Sciatic nerve (tissue), 2 donors: ENCODE results near the gene RXRB. TPM values are rescaled to one million over a fixed set of nuclear protein-coding genes. Genes with fewer than 3 reads are reported as not detected.
A peak's percentile ranks its signal among the peaks of the same experiment; 100 is the strongest.

ENCODE experiments used
- ATAC-seq: fragments of 200-7000 bp; cut with Tn5 transposase; one replicate; pipeline ENCODE4 v1.9.1; 2020; ENCODE audit warnings: mild to moderate bottlenecking, moderate library complexity
- DNase-seq: peaks from one replicate; pipeline ENCODE4 v3.0.0-alpha.2; 2020; ENCODE audit warnings: low spot score
- intact Hi-C: fragments of 100-400 bp; cut with DNase I; formaldehyde crosslinking; loops from one replicate; pipeline ENCODE4 v1.14.2; 2022
- total RNA-seq: library from RNA; stranded (reverse); fragmentation: NEBNext Ultra II Directional; extraction: Animal tissue kit (Norgen Biotek cat#: 25700); gene quantifications from one replicate; pipeline ENCODE4 v1.2.1, GENCODE V29; 2021
- donor health status: DM: no; HTN: no; CAD: no.
- donor health status: DM: no; HTN: no; CAD: no.

Gene RXRB
- total RNA-seq, 1 donor from 2014 or later: 54.0 TPM

DNA sequence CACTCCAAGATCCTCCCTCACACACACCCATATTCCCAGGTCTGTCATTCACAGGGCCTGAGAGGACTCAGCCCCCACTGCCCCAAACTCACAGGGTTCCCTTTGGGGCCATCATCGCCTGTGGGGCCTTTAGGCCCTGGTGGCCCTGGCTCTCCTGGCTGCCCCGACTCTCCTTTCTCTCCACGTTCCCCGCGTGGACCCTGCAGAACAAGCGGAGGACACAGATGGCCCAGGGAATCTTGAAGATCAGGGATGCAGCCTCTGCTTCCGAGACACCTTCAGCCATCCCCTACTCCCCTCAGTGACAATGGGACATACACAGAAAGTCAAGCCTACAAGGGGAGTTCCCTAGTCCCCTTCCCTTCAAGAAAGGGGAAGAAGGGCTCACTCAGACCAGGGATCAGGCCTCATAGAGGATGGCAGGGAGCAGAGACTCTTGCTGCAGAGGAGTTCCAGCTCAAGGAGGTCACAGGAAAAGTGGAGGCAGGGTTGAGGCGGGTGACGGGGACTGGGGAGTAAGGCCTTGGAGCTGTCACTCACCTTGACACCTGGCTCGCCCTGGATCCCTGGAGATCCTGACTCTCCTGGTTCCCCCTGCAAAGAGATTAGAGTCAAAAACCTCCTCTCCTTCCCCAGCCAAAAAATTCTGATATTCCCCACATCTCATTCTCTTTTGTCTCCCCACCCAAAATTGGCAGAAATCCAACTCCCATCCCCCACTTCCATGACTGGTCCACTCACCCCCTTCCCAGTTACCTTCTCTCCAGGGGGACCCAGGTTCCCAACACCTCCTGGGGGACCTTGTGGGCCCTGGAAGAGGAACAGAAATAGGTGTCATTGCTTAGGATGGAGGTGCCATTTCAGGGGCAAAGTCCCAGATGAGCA, 30.9 kb downstream of the RXRB start:
- intact Hi-C loops: no loop called here
- ATAC-seq: no peak

DNA sequence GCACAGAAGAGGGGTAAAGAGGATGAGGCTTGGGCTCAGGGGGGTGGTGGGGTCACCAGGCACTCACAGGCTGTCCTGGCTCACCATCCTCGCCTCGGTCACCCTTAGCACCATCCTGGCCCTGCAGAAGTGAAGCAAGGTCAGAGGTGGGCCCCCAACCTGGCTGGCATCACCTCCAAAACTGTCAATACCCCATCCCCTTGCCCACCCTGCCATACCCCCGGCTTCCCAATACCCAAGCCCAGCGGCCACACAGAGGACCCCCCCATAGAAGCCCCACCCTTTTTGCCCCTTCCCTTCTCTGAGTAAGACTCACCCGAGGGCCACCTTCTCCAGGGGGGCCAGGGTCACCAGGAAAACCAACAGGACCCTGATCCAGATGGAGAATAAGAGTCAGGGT, 31.8 kb downstream of the RXRB start:
- DNase-seq (no peak), ATAC-seq (no peak)
- intact Hi-C loops: no loop called here

More for the DNA sequence above, 30.9 kb downstream of the RXRB start:
- no peak for DNase-seq

DNA sequence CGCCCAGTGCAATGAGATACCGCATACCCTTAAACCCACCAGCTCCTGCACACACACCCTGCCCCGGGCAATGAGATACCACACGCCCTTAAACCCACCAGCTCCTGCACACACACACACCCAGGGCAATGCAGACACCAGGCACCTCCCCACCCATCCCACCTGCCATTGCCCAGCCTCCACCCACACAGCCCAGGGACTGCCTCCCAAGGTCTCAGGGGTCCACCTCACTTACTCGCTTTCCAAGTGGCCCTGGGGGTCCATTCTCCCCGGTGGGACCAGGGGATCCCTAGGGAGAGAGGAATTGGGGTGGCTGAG, 32.2 kb downstream of the RXRB start:
- ATAC-seq (no peak), DNase-seq (no peak)
- intact Hi-C loops: no loop called here

DNA sequence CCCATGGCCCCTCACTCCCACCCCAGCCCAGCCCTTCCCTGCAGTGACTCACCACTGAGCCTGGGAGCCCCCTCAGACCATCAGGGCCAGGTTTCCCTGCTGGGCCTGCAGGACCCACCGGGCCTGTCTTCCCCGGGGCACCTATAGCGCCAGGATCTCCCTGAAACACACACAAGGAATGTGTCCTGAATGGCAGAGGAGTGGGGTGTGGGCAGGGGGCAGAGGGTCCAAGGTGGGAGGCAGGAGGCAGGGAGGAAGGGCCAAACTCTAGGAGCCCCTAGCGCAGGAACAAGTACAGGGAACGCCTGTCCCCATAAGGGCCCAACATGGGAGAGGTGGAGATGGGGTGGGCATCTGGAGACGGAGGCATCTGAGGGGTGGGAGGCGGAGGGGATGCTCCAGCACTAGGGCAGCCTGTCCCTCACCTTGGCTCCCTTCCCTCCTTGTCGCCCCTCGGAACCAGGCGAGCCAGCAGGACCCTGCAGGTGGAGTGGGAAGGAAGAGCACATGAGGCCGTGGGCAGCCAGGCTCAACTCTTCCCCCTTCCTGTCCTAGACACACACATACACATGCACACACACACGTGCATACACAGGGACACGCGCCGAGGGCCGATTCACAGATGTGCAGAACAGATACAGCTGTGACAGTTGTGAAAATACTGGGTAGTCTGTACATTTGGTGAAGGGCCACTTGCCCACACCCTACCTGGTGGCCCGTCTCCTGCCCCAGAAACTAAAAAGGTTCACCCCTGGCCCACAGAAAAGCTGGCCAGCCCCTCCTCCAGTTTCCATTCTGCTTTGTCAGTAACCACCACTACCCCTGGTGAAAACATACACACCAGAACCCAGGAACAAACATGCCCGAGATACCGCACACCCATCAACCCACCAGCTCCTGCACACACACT, 32.8 kb downstream of the RXRB start:
- no peak for DNase-seq
- intact Hi-C loops: no loop called here
- no peak for ATAC-seq

DNA sequence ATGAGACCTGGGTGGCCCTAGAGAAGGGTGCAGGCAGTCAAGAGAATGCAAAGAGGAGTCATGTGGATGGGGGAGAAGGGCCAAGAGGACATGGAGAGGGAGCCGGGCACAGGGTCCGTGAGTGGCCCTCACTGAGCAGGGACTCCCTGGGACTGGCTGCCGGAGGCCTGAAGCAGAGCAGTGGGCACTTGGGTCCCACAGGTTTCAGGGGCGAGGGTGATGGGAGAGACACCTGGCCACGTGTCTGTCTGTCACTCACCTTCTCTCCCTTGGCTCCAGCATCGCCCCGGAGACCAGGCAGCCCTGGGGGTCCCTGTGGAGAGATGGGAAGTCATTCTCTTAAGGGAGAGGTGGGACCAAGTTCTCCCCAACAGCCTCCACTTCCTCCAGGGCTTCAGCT, 33.7 kb downstream of the RXRB start:
- no peak for DNase-seq
- intact Hi-C loops: no loop called here

DNA sequence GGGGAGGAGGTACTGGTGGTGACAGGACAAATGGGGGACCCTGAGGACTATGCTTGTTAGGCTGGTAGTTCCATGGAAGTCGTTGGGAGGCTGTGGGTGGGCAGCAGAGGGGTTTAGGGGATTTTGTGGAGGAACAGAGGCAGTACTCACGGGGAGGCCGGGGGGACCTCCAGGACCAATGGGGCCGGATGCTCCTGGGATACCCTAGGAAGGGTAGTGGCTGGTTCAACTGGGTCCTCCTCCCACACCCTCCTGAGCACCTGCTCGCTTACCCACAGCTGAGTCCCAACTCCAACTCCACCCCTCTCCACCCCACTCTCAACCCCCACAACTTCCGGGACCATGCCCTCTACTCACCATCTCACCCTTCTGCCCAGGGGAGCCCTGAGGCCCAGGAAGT, 34.1 kb downstream of the RXRB start:
- DNase-seq (no peak), ATAC-seq (no peak)
- intact Hi-C loops: no loop called here

More for the DNA sequence above, 33.7 kb downstream of the RXRB start:
- no peak for ATAC-seq

DNA sequence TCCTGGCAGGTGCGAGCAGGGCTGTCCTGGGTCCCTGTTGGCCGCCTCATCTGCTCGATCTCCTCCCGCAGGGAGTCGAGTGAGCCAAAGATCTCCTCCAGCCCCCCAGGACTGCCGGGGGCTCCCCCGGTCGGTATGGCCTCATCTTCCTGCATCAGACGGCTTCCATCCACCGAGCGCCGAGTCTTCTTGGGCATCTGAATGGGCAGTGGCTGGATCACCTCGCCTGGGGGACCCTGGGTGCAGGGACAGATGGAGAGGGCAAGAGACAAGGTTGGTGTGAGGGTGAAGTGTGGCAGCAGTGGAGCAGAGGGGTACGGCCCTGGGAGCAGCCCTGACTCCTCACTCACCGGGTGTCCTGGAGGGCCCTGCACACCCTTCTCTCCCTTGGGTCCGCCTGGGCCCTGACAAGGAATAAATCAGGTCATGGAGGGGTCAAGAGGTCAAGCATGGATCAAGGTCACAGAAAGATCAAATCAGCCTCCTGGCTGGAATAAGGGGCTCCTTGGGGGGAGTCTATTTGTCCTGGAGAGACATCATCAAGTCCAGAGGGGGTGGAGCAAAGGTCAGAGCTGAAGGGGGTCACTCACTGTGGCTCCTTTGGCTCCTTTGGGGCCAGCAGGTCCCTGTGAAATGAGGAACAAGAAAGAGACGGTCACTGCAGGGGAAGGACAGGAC, 34.7 kb downstream of the RXRB start:
- intact Hi-C loops: no loop called here
- no peak for DNase-seq
- ATAC-seq: no peak

DNA sequence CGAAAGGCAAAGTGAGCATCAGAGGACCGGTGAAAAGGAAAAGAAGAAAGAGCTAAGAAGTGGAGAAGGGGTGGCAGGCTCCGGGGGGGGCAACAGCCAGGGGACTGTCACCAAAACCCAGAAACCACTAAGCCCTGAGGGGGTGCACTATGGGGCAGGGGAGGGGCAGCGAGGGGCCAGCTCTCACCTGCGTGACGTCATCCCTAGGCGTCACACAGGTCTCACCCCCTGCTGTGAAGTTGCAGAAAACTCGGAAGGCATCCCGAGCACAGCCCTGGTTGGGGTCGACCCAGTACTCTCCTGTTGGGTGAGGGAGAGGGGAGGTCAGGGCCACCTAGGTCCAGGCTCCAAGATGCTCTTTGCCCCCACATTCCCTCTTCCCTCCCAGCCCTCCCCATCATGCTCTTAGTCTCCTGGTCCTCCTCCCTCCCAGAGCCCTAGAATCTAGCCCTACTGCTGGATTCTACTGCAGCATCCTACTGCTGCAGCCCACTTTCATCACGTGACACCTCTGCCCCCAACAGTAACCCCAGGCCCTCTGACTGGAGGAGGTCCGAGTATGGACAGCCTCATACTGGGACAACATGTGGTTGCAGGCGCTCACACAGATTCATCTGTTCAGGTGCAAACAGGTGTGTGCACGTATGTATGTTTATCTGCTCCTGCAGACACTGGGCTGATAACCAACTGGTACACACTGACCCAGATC, 35.6 kb downstream of the RXRB start:
- intact Hi-C loops: loop anchor here (5.0 kb wide), 1 partner anchor 32 kb away; no protein-coding TSS in a partner anchor
- DNase-seq (no peak), ATAC-seq (no peak)

DNA sequence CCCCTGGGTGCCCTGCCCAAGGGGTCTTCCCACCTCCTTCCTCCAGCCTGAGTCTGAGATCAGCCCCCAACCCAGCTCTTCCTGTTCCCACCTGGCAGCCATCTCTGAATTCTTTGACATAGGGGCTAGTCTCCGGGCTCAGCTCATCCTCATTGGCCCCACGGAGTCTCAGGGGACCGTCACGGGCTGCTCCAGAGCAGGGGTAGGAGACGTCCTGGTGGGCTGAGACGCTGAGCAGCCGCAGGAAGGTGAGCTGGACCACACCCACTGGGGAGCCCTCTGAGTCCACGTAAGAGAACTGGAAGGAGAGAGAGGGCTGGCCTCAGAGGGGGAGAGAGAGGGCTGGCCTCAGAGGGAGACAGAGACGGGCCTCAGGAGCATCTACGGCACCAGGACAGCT, 36.3 kb downstream of the RXRB start:
- ATAC-seq (no peak), DNase-seq (no peak)
- intact Hi-C loops: loop anchor here (5.0 kb wide), 1 partner anchor 33 kb away; no protein-coding TSS in a partner anchor

DNA sequence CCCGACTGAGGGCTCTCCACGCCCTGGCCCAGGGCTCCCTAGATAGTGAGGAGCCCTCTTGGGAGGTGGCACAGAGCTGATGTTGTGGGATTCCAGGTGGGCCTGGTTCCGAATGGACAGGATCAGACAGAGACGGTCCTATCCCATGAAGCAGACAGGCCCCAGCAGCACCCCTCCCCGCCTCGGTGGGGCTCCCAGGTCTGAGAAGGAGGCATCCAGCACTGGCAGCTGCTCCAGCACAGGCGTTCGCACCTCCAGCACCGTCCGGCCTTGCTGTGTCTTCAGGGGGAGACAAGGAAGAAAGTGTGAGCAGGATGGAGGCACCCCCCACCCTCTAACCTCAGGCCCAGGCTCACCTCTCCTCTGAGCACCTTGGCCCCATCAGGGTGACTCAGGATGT, 36.9 kb downstream of the RXRB start:
- no peak for ATAC-seq
- no peak for DNase-seq
- intact Hi-C loops: loop anchor here (5.0 kb wide), 1 partner anchor 34 kb away; no protein-coding TSS in a partner anchor

DNA sequence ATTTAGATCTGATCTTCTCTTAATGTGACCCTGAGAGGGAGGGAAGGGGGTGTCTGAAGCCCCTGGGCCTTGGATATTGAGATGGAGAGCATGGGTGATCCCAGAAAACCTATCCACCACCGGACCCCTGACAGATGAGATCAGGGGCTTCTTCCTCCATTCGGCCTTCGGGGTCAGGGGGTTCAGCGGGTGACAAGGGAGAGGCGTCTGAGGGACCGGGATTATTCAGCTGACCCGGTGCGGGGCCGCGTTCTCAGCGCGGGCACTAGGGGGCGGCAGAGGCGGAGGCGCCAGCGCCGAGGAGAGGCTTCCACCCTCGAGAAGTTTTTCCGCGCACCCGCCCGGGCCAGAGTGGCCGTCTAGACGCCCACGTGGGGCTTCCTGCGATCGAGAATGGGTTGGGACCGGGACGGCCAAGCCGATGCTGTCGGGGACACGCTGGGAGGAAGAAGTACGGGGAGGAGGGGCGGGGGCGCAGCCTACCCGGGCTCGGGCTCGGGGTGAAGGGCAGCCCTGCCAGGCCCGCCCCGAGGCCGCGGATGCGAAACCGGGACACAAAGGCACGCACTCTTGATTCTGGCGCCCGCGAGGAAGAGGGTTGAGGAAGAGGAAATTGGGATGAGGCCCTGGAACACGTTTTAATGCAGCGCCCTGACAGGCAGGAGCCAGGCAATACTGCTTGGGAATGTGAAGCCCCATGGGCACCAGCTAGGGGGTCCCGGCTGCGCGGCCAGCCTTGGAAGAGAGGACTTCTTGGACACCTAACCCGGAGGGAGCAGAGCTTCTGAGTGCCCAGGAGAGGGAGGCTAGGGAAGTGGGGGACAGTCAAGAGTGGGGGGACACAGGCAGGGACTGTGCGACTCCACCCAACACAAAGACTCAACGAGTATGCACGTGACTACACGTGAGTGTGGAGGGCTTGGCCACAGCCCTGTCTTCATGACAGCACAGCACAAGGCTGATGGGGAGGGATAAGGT, 38.8 kb downstream of the RXRB start:
- ATAC-seq (peak; percentile 94), DNase-seq (peak; percentile 92)
- intact Hi-C loops: loop anchor here (5.0 kb wide), 1 partner anchor 36 kb away; no protein-coding TSS in a partner anchor

DNA sequence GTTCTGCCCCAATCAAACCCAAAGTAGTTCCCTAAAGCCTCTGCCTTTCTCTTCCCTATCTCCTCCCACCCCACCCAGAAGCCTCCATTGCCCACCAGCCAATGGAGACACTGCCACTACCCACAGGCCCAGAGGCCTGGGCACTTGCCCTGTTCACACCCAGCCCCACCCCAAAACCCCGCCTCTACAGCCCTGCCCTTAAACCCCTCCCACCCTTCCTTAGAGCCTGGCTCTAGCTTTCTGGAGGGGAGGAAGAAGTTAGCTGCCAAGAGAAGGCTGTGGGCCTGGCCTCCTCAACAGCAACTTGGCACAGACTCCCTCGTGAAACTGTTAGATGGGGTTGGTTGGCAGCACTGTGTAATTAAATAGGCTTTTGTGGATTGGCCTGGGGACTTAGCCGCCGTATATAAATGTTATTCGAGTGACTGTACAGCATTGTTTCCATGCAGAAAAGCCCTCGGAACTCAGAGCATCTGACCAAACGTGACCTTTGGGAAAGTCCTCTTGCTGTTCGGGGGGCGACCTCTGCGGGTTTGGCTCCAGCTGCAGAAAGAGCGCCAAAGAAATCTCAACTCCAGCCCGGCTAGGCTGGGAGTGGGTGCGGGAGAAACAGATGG, 39.6 kb downstream of the RXRB start:
- DNase-seq (peak; percentile 71), ATAC-seq (peak; percentile 80)
- intact Hi-C loops: loop anchor here (5.0 kb wide), 1 partner anchor 36 kb away; no protein-coding TSS in a partner anchor

DNA sequence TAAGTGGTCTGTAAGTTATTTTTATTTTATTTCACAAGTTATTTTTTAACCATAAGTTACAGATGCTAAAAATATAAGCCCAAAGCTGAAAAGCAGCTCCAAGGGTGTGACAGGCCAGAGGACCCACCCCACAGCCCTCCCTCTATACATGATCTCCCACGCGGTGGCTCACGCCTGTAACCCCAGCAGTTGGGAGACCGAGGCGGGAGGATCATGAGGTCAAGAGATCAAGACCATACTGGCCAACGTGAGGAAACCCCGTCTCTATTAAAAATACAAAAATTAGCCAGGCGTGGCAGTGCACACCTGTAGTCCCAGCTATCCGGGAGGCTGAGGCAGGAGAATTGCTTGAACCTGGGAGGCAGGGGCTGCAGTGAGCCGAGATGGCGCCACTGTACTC, 40.4 kb downstream of the RXRB start:
- intact Hi-C loops: loop anchor here (5.0 kb wide), 1 partner anchor 37 kb away; no protein-coding TSS in a partner anchor
- ATAC-seq (no peak), DNase-seq (no peak)

DNA sequence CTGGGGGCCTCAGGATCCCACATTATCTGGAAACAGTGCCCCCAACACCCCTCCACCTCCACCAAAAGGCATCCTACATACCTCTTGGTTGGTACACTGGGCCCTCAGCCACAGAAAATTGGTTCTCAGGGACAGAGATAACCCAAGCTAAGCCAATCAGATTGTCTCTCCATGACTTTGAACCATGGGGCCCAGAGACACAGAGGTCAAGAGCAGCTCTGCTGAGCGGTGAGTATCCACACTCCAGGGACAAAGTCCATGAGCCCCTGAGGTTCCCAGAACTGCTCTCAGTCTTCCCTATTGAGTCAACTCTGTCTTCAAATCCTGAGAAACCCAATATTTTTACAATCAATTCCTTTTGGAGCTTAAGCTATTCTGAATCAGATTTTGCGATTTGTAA, 43.5 kb downstream of the RXRB start:
- no peak for DNase-seq
- ATAC-seq: no peak
- intact Hi-C loops: no loop called here

DNA sequence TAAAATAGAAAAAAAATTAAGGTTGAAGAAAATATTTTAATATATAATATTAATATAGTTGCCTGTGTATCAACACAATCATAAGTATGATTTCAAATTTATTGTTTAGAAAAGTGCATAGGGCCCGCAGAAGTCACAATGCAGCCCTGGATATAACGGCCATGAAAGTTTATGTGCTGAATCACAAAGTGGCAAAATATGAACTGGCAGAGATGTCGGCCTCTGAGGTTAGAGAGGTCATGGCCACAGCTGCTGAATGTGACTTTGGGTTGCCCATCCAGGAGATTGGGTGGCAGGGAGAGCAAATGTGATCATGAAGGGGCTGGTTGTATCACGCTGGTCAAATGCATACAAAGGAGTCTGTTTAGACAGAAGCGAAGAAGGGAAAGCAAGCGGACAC, 43.9 kb downstream of the RXRB start:
- no peak for ATAC-seq
- intact Hi-C loops: no loop called here
- DNase-seq: no peak

DNA sequence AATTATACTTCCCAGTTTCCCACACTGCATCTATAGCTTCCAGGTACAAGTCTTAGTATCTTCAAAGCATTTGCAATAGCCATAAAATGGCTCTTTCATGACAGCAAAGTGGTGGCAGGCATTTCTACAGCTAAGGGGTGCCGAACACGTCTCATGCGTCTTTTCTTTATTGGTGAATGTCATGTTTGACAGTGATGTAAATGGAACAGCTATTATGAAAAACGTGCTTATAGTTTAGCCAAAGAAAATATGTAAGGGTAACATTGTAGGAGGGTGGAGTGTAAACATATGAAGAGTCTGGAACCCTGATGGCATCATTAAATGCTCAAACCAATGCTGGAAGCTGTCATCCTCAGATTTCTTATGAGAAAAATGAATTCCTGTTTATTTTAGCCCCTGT, 46.1 kb downstream of the RXRB start:
- intact Hi-C loops: no loop called here
- DNase-seq (no peak), ATAC-seq (no peak)

DNA sequence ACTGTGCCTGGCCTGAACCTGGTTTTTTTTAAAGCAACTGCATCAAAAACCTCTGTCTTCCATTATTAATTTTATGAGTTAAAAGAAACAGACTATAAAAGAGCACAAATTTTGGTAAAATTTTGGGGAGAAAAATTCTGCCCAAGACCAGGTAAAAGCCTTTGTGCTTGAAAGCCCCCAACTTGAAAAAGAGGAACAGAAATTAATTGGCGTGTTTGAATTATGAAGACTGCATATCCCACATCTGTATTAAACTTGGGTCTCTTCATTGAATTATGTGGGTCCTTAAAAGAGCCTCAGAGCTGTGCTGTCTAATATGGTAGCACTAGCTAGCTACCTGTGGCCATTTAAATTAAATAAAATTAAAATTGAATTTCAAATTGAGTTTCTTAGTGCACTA, 49.4 kb downstream of the RXRB start:
- DNase-seq (no peak), ATAC-seq (no peak)
- intact Hi-C loops: no loop called here
